Astrocyte (in vitro differentiated cells and primary cell): ENCODE measurements around the gene MICU2.

Experiments
- EZH2 ChIP-seq: IDR thresholded peaks from 2 replicates; pipeline ENCODE4 v1.6.1; 2012; ENCODE audit warnings: mild to moderate bottlenecking, low read length, inconsistent platforms; ENCODE audit not compliant: insufficient read depth
- TF ChIP-seq, protein P1 (sequence below): IDR thresholded peaks from 2 replicates; pipeline ENCODE4 v1.5.1; 2011; ENCODE audit warnings: low read depth, mild to moderate bottlenecking, inconsistent platforms, low read length, moderate library complexity; ENCODE audit not compliant: insufficient read depth

DNA sequence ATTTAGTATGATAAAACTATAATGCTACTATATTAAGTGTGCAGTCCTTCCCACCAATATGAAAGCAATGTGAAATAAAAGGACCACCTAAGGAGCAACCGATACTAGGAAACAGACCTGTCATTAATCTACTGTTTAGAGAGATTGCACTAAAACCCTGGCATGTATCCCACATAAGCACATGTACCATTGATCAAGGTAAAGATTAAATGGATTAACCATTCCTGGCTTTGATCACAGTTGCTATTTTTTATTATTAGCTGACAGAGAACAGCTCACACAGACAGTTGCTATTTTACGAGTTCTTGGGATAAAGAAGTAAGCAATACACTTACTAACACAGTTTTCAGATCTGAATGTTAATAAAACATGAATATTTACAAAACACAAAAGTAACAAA is 87.2 kb downstream of the MICU2 start:
- TF ChIP-seq, protein P1, sequence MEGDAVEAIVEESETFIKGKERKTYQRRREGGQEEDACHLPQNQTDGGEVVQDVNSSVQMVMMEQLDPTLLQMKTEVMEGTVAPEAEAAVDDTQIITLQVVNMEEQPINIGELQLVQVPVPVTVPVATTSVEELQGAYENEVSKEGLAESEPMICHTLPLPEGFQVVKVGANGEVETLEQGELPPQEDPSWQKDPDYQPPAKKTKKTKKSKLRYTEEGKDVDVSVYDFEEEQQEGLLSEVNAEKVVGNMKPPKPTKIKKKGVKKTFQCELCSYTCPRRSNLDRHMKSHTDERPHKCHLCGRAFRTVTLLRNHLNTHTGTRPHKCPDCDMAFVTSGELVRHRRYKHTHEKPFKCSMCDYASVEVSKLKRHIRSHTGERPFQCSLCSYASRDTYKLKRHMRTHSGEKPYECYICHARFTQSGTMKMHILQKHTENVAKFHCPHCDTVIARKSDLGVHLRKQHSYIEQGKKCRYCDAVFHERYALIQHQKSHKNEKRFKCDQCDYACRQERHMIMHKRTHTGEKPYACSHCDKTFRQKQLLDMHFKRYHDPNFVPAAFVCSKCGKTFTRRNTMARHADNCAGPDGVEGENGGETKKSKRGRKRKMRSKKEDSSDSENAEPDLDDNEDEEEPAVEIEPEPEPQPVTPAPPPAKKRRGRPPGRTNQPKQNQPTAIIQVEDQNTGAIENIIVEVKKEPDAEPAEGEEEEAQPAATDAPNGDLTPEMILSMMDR = no peak
- TF ChIP-seq EZH2 = no peak
